H9 (cell line): Measurements from ENCODE around the gene FNDC3B. TPM values are rescaled to one million over a fixed set of nuclear protein-coding genes. Genes with fewer than 3 reads are reported as not detected.

ENCODE experiments used
- DNase-seq: peaks from one replicate; pipeline ENCODE4 v3.0.0-alpha.2; 2017
- H2AFZ ChIP-seq: one replicate; pipeline ENCODE4 v1.6.1; 2013; ENCODE audit warnings: mild to moderate bottlenecking, low read length, control low read depth, moderate library complexity
- H2AK5ac ChIP-seq: 2 replicates; pipeline ENCODE4 v1.6.1; 2013; ENCODE audit warnings: low read length, control low read depth, mixed read lengths; ENCODE audit not compliant: insufficient read length
- H2BK120ac ChIP-seq: one replicate; pipeline ENCODE4 v1.6.1; 2013; ENCODE audit warnings: low read depth, mild to moderate bottlenecking, low read length, control low read depth, inconsistent platforms; ENCODE audit not compliant: poor library complexity, severe bottlenecking
- H2BK12ac ChIP-seq: 2 replicates; pipeline ENCODE4 v1.6.1; 2013; ENCODE audit warnings: low read length, control low read depth, mixed read lengths, low read depth; ENCODE audit not compliant: insufficient read length
- H2BK15ac ChIP-seq: 2 replicates; pipeline ENCODE4 v1.6.1; 2013; ENCODE audit warnings: low read depth, low read length, control low read depth
- H2BK20ac ChIP-seq: one replicate; pipeline ENCODE4 v1.6.1; 2013; ENCODE audit warnings: low read depth, mild to moderate bottlenecking, low read length, control low read depth, inconsistent platforms; ENCODE audit not compliant: poor library complexity, severe bottlenecking
- H2BK5ac ChIP-seq: 2 replicates; pipeline ENCODE4 v1.6.1; 2013; ENCODE audit warnings: low read length, control low read depth, mixed read lengths; ENCODE audit not compliant: insufficient read length
- H3K14ac ChIP-seq: 2 replicates; pipeline ENCODE4 v1.6.1; 2013; ENCODE audit warnings: low read length, control low read depth; ENCODE audit not compliant: insufficient read depth
- H3K18ac ChIP-seq: 2 replicates; pipeline ENCODE4 v1.6.1; 2013; ENCODE audit warnings: low read depth, mild to moderate bottlenecking, mixed read lengths, low read length, control low read depth; ENCODE audit not compliant: insufficient read length
- H3K23ac ChIP-seq: 2 replicates; pipeline ENCODE4 v1.6.1; 2013; ENCODE audit warnings: low read length, control low read depth, mixed read lengths, low read depth; ENCODE audit not compliant: insufficient read length
- H3K23me2 ChIP-seq: 2 replicates; pipeline ENCODE4 v1.6.1; 2013; ENCODE audit warnings: low read depth, mild to moderate bottlenecking, mixed read lengths, low read length, control low read depth; ENCODE audit not compliant: insufficient read length, poor library complexity, severe bottlenecking
- H3K27ac ChIP-seq: 2 replicates; pipeline ENCODE4 v1.5.1; 2013; ENCODE audit warnings: low read length, control low read depth, mixed read lengths, low read depth; ENCODE audit not compliant: insufficient read length
- H3K27me3 ChIP-seq: 2 replicates; pipeline ENCODE4 v1.6.1; 2013; ENCODE audit warnings: low read length, control low read depth, inconsistent platforms; ENCODE audit not compliant: insufficient read depth
- H3K4ac ChIP-seq: 2 replicates; pipeline ENCODE4 v1.6.1; 2013; ENCODE audit warnings: low read depth, mild to moderate bottlenecking, control low read depth, inconsistent platforms, low read length, moderate library complexity
- H3K4me1 ChIP-seq: 2 replicates; pipeline ENCODE4 v1.6.1; 2013; ENCODE audit warnings: low read length, control low read depth, inconsistent platforms; ENCODE audit not compliant: insufficient read depth
- H3K4me2 ChIP-seq: 2 replicates; pipeline ENCODE4 v1.6.1; 2013; ENCODE audit warnings: low read length, control low read depth, mixed read lengths; ENCODE audit not compliant: insufficient read length, insufficient read depth
- H3K56ac ChIP-seq: 2 replicates; pipeline ENCODE4 v1.6.1; 2013; ENCODE audit warnings: low read depth, mild to moderate bottlenecking, mixed read lengths, low read length, control low read depth; ENCODE audit not compliant: insufficient read length
- H3K79me1 ChIP-seq: 2 replicates; pipeline ENCODE4 v1.6.1; 2013; ENCODE audit warnings: low read depth, mild to moderate bottlenecking, moderate library complexity, low read length, control low read depth, inconsistent platforms; ENCODE audit not compliant: insufficient read depth, poor library complexity, severe bottlenecking
- H3K79me2 ChIP-seq: 2 replicates; pipeline ENCODE4 v1.6.1; 2013; ENCODE audit warnings: low read length, control low read depth, inconsistent platforms; ENCODE audit not compliant: insufficient read depth
- H3K9ac ChIP-seq: 2 replicates; pipeline ENCODE4 v1.6.1; 2013; ENCODE audit warnings: low read length, control low read depth, mixed read lengths; ENCODE audit not compliant: insufficient read length; ENCODE audit errors: extremely low read depth
- H3K9me3 ChIP-seq: one replicate; pipeline ENCODE4 v1.6.1; 2013; ENCODE audit warnings: low read depth, low read length, inconsistent platforms; ENCODE audit not compliant: control insufficient read depth
- H3T11ph ChIP-seq: one replicate; pipeline ENCODE4 v1.6.1; 2013; ENCODE audit warnings: mild to moderate bottlenecking, low read length, control low read depth, inconsistent platforms
- H4K20me1 ChIP-seq: one replicate; pipeline ENCODE4 v1.6.1; 2013; ENCODE audit not compliant: control insufficient read depth, insufficient read length, insufficient read depth
- H4K5ac ChIP-seq: 2 replicates; pipeline ENCODE4 v1.6.1; 2013; ENCODE audit warnings: low read depth, mild to moderate bottlenecking, mixed read lengths, low read length, control low read depth; ENCODE audit not compliant: insufficient read length
- H4K8ac ChIP-seq: replicated peaks from 2 replicates; pipeline ENCODE4 v1.6.1; 2013; ENCODE audit warnings: low read length, control low read depth, mixed read lengths, low read depth; ENCODE audit not compliant: insufficient read length
- H4K91ac ChIP-seq: 2 replicates; pipeline ENCODE4 v1.6.1; 2013; ENCODE audit warnings: low read depth, mild to moderate bottlenecking, moderate library complexity, mixed read lengths, low read length, control low read depth; ENCODE audit not compliant: insufficient read length
- H3K27ac Mint-ChIP-seq, 3 experiments: 2 replicates in 2 of 3; 3 replicates in 1 of 3; pipeline ENCODE4 v1.8.0; 2020 to 2021; ENCODE audit warnings: mixed read lengths in 3 of 3, mild to moderate bottlenecking in 1 of 3, moderate library complexity in 1 of 3
- H3K27me3 Mint-ChIP-seq: 2 replicates; pipeline ENCODE4 v1.8.0; 2021; ENCODE audit warnings: low read depth, mild to moderate bottlenecking, moderate library complexity, mixed read lengths
- H3K36me3 Mint-ChIP-seq, 3 experiments: 2 replicates in 2 of 3; 3 replicates in 1 of 3; pipeline ENCODE4 v1.8.0; 2020 to 2021; ENCODE audit warnings: low read depth in 3 of 3, mixed read lengths in 3 of 3; ENCODE audit not compliant: insufficient read depth in 1 of 3
- H3K4me1 Mint-ChIP-seq, 2 experiments: 2 replicates each; pipeline ENCODE4 v1.8.0; 2020; ENCODE audit warnings: mixed read lengths in 2 of 2
- H3K4me3 Mint-ChIP-seq, 2 experiments: 2 replicates in 1 of 2; 3 replicates in 1 of 2; pipeline ENCODE4 v1.8.0; 2020 to 2021; ENCODE audit warnings: mild to moderate bottlenecking in 2 of 2, mixed read lengths in 2 of 2, moderate library complexity in 1 of 2
- H3K9me3 Mint-ChIP-seq, 2 experiments: 2 replicates in 1 of 2; 3 replicates in 1 of 2; pipeline ENCODE4 v1.8.0; 2020; ENCODE audit warnings: mild to moderate bottlenecking in 2 of 2, mixed read lengths in 2 of 2, moderate library complexity in 1 of 2
- CTCF ChIP-seq: fragments of 200-600 bp; sonication (generic); conservative IDR thresholded peaks from 3 replicates; pipeline ENCODE4 v1.8.0; 2021; ENCODE audit warnings: antibody characterized with exemption, mild to moderate bottlenecking
- WGBS: extraction: QIAGEN DNeasy Blood & Tissue Kit; methylation state at CpG from one replicate; pipeline ENCODE4 v1.1.7; 2013; ENCODE audit warnings: missing lambda C conversion rate, low lambda C conversion rate, mixed read lengths; ENCODE audit not compliant: insufficient read length; ENCODE audit errors: extremely low coverage; 5-methylcytosine and 5-hydroxymethylcytosine counted together
- total RNA-seq: library from RNA; stranded (reverse); gene quantifications from 2 replicates; pipeline ENCODE4 v1.2.1, GENCODE V29; 2021

Gene FNDC3B
- total RNA-seq, 1 experiment from 2014 or later, result 43.8 TPM

GRCh38 chr3:172139528-172140276 is 100.3 kb downstream of the FNDC3B start:
- Histone ChIP-seq H2BK120ac (no peak overlapping the region), H2BK20ac (no peak overlapping the region), H3K23ac (no peak overlapping the region), H3K79me2 (peaks cover 4% of the 10 kb centered on the region; the same call in 1 of the 2 replicates), H2BK15ac (no peak overlapping the region), H3K56ac (no peak overlapping the region), H3T11ph (no peak overlapping the region), H4K5ac (no peak overlapping the region), H3K79me1 (no peaks in the 10 kb centered on the region), H4K20me1 (no peaks in the 10 kb centered on the region), H2BK5ac (no peak overlapping the region), H3K14ac (no peak overlapping the region), H3K27ac (peak overlapping the region; percentile 89), H3K4ac (no peak overlapping the region), H4K91ac (no peak overlapping the region), H3K4me1 (peaks cover 40% of the 10 kb centered on the region), H3K18ac (no peak overlapping the region), H3K9ac (no peak overlapping the region), H2AFZ (no peak overlapping the region), H4K8ac (no peak overlapping the region), H3K23me2 (no peaks in the 10 kb centered on the region), H3K9me3 (no peaks in the 10 kb centered on the region), H3K4me2 (no peak overlapping the region), H2AK5ac (no peak overlapping the region), H2BK12ac (no peak overlapping the region), H3K27me3 (no peaks in the 10 kb centered on the region)
- peaks cover 7 to 14% (median 9%) of the 10 kb centered on the region in 3 experiments; a peak in 5 of 7 replicates for H3K36me3 Mint-ChIP-seq
- H3K9me3 Mint-ChIP-seq, result no peaks in the 10 kb centered on the region
- DNase-seq, result no peak
- H3K4me3 Mint-ChIP-seq, result no peak overlapping the region; a peak in 2 of 5 replicates
- H3K4me1 Mint-ChIP-seq, result peaks cover 88 to 89% of the 10 kb centered on the region in 2 experiments
- H3K27me3 Mint-ChIP-seq, result no peaks in the 10 kb centered on the region
- no peak for TF ChIP-seq CTCF
- no CpG with 5 or more reads among the region's 3 CpGs for WGBS
- peak overlapping the region in 2 of 3 experiments; percentile 81 to 94; a peak in 3 of 7 replicates for H3K27ac Mint-ChIP-seq
